Suprapubic skin (tissue), 4 donors: Measurements from ENCODE around the gene SERP1. TPM values are rescaled to one million over a fixed set of nuclear protein-coding genes. Genes with fewer than 3 reads are reported as not detected.
A peak's percentile ranks its signal among the peaks of the same experiment; 100 is the strongest.

Experiments used
- DNase-seq, 2 donors: peaks; one replicate each; pipeline ENCODE4 v3.0.0-alpha.2; 2019; ENCODE audit warnings: low spot score in 2 of 2
- H3K27ac ChIP-seq: fragments of 200-600 bp; sonication (generic); one replicate; pipeline ENCODE4 v1.5.1; 2019
- H3K27me3 ChIP-seq: fragments of 200-600 bp; sonication (generic); one replicate; pipeline ENCODE4 v1.5.1; 2019
- H3K36me3 ChIP-seq: fragments of 200-600 bp; sonication (generic); one replicate; pipeline ENCODE4 v1.5.1; 2019
- H3K4me1 ChIP-seq: fragments of 200-600 bp; sonication (generic); one replicate; pipeline ENCODE4 v1.5.1; 2019
- H3K4me3 ChIP-seq: fragments of 200-600 bp; sonication (generic); one replicate; pipeline ENCODE4 v1.5.1; 2019; ENCODE audit warnings: mild to moderate bottlenecking
- H3K9me3 ChIP-seq: fragments of 200-600 bp; sonication (generic); one replicate; pipeline ENCODE4 v1.5.1; 2019
- EP300 ChIP-seq: sonication (generic); formaldehyde crosslinking; IDR thresholded peaks from one replicate; pipeline ENCODE4 v1.6.1; 2017; ENCODE audit warnings: antibody characterized with exemption
- POLR2A ChIP-seq, 2 donors: fragments of 450-650 bp; IDR thresholded peaks; one replicate each; pipeline ENCODE4 v1.6.1; 2017; ENCODE audit warnings: antibody characterized with exemption in 2 of 2, mild to moderate bottlenecking in 2 of 2, moderate library complexity in 2 of 2
- POLR2AphosphoS5 ChIP-seq, 3 donors: sonication (generic); formaldehyde crosslinking; IDR thresholded peaks; one replicate each; pipeline ENCODE4 v1.6.1; 2017; ENCODE audit warnings: antibody characterized with exemption in 3 of 3
- WGBS: methylation state at CpG from one replicate; pipeline ENCODE4 v1.1.5; 2018; 5-methylcytosine and 5-hydroxymethylcytosine counted together
- total RNA-seq, 4 donors: library from RNA; depleted of rRNA; stranded (reverse); fragments of >200 nt; gene quantifications; one replicate each; pipeline ENCODE4 v1.1.0, GENCODE V29; 2016
- TF ChIP-seq, protein P1 (sequence below), 2 donors: fragments of 200-600 bp in 1 of 2; fragments of 450-650 bp in 1 of 2; sonication (generic) in 1 of 2; IDR thresholded peaks; one replicate each; pipeline ENCODE4 v1.5.1; 2016 to 2019; ENCODE audit warnings: antibody characterized with exemption in 2 of 2, mild to moderate bottlenecking in 1 of 2, moderate library complexity in 1 of 2

The SERP1 gene
- total RNA-seq, 4 donors from 2014 or later, result 84.2 to 149 (median 120) TPM

DNA sequence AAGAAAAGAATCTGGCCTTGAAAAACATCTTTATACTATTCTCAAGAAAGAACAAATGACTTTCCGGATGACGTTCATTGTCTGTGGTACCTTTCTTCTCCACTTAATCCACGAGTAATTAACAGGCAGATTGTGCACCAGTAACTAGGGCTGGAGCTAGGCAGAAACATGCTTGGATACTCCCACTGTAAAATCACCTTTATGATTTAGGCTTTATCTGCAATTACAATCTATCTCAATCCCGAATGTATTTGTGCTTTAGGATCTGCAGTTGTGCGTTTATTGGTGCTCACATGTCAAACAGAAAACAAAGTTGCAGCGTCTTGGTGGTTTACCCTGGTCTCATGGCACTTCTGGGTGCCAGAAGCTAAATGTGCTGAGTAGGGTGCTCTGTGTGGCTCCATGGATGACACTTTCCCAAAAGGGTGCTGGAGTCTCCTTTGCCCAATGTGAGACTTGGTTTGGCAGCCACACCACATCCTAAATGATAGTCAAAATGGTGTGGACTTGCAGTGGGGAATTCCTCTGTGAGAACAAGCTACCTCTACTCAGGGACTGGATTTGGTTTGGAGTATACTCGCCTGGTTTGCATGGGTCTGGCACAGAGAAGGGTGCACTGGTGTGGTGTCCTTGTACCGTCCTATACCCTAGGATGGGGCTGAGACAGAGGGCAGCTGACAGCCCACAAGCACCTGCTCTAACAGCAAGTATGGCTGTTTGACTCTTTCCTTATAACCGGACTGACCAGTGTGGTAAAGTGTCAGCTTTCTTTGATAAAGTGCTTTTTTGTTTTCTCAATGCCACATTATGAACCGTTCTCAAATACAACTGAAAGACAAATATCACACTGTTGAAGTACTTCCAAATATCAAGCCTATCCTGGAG lies 7.7 kb downstream of the SERP1 start:
- H3K36me3 ChIP-seq, result peaks cover 10% of the 10 kb centered on the region
- 82% methylated on average over 10 of the region's 10 CpGs for WGBS
- peak overlapping the region; percentile 1 for H3K27ac ChIP-seq
- DNase-seq, result no peak
- no peak overlapping the region for H3K4me3 ChIP-seq
- H3K4me1 ChIP-seq, result peaks cover 8% of the 10 kb centered on the region
- H3K9me3 ChIP-seq, result no peaks in the 10 kb centered on the region
- H3K27me3 ChIP-seq, result no peaks in the 10 kb centered on the region
- TF ChIP-seq POLR2AphosphoS5 (IDR thresholded peaks at IDR 0.05), result no peak
- TF ChIP-seq EP300, result no peak
- TF ChIP-seq POLR2A (IDR thresholded peaks at IDR 0.05), result no peak
- TF ChIP-seq, protein P1, sequence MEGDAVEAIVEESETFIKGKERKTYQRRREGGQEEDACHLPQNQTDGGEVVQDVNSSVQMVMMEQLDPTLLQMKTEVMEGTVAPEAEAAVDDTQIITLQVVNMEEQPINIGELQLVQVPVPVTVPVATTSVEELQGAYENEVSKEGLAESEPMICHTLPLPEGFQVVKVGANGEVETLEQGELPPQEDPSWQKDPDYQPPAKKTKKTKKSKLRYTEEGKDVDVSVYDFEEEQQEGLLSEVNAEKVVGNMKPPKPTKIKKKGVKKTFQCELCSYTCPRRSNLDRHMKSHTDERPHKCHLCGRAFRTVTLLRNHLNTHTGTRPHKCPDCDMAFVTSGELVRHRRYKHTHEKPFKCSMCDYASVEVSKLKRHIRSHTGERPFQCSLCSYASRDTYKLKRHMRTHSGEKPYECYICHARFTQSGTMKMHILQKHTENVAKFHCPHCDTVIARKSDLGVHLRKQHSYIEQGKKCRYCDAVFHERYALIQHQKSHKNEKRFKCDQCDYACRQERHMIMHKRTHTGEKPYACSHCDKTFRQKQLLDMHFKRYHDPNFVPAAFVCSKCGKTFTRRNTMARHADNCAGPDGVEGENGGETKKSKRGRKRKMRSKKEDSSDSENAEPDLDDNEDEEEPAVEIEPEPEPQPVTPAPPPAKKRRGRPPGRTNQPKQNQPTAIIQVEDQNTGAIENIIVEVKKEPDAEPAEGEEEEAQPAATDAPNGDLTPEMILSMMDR (IDR thresholded peaks at IDR 0.05), result no peak

DNA sequence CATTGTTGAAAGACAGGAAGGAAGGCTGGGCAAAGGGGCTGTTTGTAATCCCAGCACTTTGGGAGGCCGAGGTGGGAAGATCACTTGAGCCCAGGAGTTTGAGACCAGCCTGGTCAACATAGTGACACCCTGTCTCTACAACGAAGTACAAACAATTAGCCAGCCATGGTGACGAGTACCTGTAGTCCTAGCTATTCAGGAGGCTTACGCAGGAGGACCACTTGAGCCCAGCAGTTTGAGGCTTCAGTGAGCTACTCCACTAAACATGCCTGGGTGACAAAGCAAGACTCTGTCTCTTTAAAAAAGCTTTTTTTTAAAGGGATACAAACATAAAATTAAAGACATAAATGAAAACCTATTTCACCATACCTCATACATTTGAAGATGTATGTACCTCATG lies 11.1 kb downstream of the SERP1 start:
- Histone ChIP-seq H3K36me3 (no peaks in the 10 kb centered on the region), H3K27ac (no peak overlapping the region), H3K4me3 (no peak overlapping the region), H3K27me3 (no peaks in the 10 kb centered on the region), H3K9me3 (no peaks in the 10 kb centered on the region), H3K4me1 (no peaks in the 10 kb centered on the region)
- no peak for TF ChIP-seq POLR2AphosphoS5 (IDR thresholded peaks at IDR 0.05)
- DNase-seq, result no peak
- 88% methylated on average over 4 of the region's 4 CpGs for WGBS

DNA sequence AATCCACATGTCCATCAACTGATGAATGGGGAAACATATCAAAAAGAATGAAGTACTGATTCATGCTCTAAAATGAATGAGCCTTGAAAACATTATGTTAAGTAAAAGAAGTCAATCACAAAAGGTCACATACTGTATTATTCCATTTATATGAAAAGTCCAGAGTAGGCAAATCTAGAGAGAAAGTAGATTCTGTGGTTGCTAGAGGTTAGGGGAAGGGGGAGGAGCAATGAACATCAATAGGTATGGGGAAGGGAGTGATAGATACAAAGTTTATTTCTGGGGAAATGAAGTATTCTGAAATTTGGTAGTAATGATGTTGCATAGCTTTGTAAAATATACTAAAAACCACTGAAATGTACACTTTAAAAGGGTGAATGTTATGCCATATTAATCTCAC lies 14.5 kb downstream of the SERP1 start:
- H3K27me3 ChIP-seq, result no peaks in the 10 kb centered on the region
- no peak overlapping the region for H3K4me3 ChIP-seq
- H3K9me3 ChIP-seq, result no peaks in the 10 kb centered on the region
- no peak for DNase-seq
- H3K36me3 ChIP-seq, result no peaks in the 10 kb centered on the region
- H3K27ac ChIP-seq, result no peak overlapping the region
- TF ChIP-seq, protein P1 (IDR thresholded peaks at IDR 0.05), result no peak
- TF ChIP-seq POLR2A (IDR thresholded peaks at IDR 0.05) (no peak), EP300 (no peak), POLR2AphosphoS5 (IDR thresholded peaks at IDR 0.05) (no peak)
- H3K4me1 ChIP-seq, result no peaks in the 10 kb centered on the region

DNA sequence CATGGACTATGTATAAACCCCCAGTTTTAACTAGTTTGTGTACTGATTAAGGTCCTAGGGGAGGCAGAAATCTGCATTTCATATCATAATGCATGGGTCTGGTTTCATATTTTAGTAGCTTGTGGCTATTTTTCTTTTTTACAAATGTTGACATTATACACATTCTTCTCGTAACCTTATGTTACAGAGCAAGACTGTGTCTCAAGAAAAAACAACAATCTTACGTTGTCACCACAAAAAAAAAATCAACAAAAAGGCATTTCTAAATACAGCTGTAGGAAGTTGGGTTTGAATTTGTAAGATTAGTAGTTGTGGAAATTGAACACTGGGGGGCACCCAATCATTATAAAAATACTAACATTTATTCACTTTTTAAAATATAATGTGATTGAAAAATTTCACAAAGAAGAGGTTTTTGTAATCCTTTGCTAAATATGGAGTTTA lies 17.9 kb downstream of the SERP1 start:
- H3K36me3 ChIP-seq, result no peaks in the 10 kb centered on the region
- TF ChIP-seq, protein P1 (IDR thresholded peaks at IDR 0.05), result peak in 1 of 2 donors; percentile 3
- no peak for TF ChIP-seq EP300
- no peak overlapping the region for H3K4me3 ChIP-seq
- WGBS, result 15% methylated on average over 2 of the region's 2 CpGs
- no peak overlapping the region for H3K27ac ChIP-seq
- H3K9me3 ChIP-seq, result no peaks in the 10 kb centered on the region
- no peaks in the 10 kb centered on the region for H3K4me1 ChIP-seq
- DNase-seq, result no peak
- H3K27me3 ChIP-seq, result no peaks in the 10 kb centered on the region

DNA sequence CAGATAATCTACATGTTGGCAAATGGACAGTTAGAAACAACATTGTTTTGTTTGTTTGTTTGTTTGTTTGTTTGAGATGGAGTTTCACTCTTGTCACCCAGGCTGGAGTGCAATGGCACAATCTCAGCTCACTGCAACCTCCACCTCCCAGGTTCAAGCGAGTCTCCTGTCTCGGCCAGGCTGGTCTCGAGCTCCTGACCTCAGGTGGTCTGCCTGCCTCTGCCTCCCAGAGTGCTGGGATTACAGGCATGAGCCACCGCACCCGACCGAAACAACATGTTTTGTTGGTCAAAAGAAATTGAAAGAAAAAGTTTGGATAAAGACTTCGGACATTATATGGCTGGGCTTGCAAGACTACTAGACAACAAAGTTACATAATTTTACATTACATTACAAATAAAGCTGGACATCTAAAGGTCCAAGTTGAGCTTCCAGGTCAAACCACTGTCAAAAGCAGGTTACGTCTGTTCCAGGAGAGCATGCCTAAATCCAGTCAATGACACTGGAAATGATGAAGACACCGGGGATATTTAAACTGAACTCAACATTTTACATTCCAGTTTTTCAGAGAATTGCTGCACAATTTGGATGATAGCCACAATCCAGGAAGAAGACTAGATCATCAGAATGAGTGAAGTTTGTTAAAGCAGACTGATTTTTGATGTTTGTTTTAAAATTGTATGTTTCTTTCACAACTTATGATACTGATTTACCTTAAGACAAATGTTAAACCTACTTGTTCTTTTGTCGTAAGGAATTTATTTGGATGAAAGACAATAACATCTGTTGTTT lies 18.6 kb downstream of the SERP1 start:
- H3K4me1 ChIP-seq, result no peaks in the 10 kb centered on the region
- TF ChIP-seq, protein P1 (IDR thresholded peaks at IDR 0.05), result no peak
- TF ChIP-seq POLR2A (IDR thresholded peaks at IDR 0.05) (no peak), POLR2AphosphoS5 (IDR thresholded peaks at IDR 0.05) (no peak), EP300 (no peak)
- WGBS, result 68% methylated on average over 10 of the region's 10 CpGs
- no peaks in the 10 kb centered on the region for H3K9me3 ChIP-seq
- no peak for DNase-seq
- no peak overlapping the region for H3K4me3 ChIP-seq
- H3K27me3 ChIP-seq, result no peaks in the 10 kb centered on the region
- no peaks in the 10 kb centered on the region for H3K36me3 ChIP-seq
- H3K27ac ChIP-seq, result no peak overlapping the region
